GM19452 (cell line): ENCODE measurements around the gene PLCB1.
"Not testable (repeated sequence)": the region's sequence is repeated elsewhere in the genome, so short reads cannot be mapped to it uniquely, and the experiment has no call there.

Experiments
- ATAC-seq: cut with Tn5 transposase; IDR thresholded peaks from one replicate; pipeline ENCODE4 v1.9.1; 2021; ENCODE audit not compliant: unreplicated experiment

The PLCB1 gene

DNA sequence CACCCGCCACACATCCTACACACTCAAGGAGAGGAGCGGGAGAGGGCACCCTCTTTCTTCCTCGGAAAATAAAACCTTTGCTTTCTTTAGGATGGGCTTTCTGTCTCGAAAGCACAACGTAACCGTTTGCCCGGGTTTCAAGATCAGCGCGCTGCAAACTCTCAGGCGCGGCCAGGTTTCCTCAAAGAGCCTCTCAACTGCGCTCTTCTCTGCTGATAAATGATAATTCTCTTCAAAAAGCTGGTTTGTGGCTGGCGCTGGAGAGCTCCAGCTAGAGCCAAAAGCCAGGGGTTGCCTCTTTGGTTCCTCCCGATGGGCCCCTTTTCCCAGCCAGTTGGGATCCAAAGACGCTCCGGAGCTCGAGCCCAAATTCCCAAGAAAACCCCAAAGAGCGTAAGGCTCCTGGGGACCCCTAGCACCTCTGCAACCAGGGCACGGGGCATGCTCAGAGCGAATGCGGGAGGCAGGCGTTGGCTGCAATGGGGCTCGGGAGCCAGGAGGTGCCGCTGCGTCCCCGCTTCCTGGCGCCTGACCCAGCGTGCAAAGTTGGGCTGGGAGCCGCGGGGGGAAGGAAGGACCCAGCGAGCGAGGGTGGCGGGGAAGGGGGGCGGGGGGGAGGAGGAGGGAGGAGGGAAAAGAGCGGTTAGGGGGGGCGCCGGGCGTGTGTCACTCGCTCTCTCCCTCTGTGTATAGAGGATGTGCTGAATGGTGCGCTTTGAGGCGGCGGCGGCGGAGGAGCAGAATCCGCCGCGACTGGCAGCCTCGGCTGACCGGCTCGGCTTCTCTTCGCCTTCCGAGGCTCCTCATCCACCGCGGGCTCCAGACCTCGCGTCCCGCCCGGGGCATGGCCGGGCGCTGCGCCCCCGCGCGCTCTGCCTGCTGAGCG is at the start of gene PLCB1:
Gene PLCB1 (plus strand): TSS at position 669 of the 886 bp plus-strand sequence. CDS start 386 bp downstream, outside the sequence.
- peak; percentile 69 for ATAC-seq

DNA sequence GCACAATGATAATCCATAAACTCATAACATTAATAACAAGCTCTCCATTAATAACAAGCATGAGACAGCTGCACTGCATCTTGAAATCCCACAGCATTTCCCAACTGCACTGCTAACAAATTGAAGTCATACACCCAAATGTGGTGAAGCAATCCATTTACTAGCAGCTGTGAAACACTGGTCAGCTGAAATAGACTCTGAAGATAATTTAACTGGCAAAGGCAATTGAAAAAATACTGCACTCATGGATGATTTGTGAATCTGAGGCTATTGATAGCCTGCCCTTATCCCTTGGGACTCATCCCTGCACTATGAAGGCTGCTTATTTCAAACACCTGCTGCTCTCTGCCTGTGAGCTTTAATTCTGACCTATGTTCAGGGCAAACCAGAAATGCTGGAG is 49.1 kb upstream of the PLCB1 start:
- no peak for ATAC-seq

GRCh38 chr20:8089668-8090067 is 42.4 kb upstream of the PLCB1 start:
- ATAC-seq, result no peak

DNA sequence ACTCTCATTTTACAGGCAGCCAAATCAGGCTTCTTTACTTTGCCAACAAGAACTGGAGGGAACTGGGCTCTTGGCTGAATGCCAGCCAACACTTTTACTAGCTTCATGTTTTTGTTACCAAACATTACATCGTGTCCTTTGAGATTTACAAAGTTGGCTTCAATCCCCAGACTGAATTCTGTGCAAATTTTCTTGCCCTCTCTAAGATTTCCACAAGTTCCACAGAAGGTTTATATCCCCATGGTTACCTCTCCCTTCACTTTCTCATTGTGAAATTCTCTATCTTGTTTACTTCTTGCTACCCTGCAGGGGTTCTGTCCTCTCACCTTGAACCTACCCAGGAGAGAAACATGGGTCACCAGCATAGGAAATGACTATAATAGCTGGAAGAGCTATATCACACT is 37.6 kb upstream of the PLCB1 start:
- ATAC-seq, result no peak

DNA sequence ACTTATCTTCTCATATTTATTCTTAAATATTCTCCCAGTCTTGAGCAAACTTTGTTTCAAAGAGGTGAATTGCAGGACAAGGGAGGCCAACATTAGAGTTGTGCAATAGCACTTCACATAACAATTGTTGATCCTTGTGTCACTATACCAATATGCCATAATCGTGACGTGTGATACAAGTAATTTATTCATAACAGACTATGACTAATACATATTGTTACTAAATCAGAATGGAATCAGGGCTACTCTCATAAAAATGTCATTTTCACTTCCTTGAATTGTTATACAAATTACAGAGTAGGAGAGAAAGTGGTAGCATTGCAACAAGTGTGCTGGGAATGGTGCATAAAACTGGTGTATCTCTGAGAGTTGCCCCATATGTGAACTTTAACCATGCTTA is 37.2 kb upstream of the PLCB1 start:
- ATAC-seq, result no peak

DNA sequence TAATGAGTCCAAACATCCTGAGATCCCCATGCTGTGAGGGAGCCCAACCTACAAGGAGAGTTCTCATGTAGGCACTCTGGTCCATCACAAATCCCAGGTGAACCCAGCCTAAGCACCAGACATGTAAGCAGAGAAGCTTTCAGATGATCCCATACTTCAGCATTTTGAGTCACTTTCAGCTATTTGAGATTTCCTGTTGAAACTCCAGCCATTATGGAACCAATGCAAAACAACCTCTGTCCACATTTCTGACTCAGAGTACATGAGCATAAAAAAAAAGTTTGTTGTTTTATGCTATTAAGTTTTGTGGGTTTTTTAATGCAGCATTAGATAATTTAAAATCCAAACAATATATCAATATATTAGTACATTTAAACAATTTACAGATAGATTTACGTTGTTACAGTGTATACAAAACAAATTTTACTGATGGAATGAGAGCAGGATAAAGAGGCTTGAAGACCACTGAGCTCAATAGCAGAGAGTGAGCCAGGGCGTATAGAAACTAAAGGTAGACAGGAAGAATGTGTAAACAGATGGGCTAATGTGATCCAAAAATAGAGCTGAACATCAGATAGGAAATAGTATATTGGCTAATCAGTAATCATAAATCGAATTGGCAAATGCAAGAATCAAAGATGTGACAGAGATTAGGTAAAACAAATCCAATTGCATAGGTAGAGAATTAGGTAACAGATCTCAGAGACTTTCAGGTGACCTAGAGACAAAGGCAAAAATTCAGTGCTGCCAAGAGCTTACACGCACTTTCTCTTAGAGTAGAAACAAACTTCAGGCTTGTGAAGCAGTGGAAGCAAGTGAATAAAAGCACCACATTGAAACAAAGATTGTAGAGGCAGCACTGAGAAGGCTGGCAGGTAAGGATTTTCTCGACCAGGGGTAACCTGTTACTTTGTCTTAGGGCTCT is 36.2 kb upstream of the PLCB1 start:
- no peak for ATAC-seq

DNA sequence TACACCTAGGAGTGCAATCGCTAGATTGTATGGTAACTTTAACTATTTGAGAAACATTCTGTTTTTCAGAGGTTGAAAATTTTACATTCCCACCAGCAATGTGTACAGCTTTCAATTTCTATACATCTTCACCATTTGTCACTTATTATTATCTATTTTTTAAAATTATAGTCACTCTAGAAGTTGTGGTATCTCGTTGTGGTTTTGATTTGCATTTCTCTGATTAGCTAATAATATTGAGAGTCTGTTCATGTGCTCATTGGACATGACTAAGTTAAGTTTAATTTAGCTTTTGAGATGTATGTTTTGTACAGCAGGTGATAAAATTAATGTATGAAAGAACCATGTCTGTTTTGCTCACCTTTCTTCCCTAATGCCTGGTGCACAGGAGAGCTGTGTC is 34.8 kb upstream of the PLCB1 start:
- no peak for ATAC-seq

DNA sequence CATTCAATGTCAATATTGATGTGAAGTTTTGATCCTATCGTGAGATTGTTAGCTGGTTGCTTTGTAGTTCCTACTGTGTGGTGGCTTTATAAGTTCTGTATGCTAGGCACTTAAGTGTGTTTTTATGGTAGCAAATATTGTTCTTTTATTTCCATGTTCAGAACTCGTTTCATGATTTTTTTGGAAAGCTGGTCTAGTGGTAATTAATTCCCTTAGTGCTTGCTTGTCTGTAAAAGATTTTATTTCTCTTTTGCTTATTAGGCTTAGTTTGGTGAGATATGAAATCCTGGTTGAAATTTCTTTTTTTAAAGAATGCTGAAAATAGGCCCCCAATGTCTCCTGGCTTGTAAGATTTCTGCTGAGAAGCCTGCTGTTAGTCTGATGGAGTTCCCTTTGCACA is 27.8 kb upstream of the PLCB1 start:
- no peak for ATAC-seq

DNA sequence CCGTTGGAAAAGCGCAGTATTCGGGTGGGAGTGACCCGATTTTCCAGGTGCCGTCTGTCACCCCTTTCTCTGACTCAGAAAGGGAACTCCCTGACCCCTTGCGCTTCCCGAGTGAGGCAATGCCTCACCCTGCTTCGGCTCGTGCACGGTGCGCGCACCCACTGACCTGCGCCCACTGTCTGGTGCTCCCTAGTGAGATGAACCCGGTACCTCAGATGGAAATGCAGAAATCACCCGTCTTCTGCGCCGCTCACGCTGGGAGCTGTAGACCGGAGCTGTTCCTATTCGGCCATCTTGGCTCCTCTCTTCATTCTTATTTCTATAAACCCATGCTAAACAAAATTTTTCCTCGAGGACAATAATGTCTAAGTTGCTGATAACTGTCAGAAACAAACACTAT is 17.5 kb upstream of the PLCB1 start:
- ATAC-seq, result not testable (repeated sequence)

DNA sequence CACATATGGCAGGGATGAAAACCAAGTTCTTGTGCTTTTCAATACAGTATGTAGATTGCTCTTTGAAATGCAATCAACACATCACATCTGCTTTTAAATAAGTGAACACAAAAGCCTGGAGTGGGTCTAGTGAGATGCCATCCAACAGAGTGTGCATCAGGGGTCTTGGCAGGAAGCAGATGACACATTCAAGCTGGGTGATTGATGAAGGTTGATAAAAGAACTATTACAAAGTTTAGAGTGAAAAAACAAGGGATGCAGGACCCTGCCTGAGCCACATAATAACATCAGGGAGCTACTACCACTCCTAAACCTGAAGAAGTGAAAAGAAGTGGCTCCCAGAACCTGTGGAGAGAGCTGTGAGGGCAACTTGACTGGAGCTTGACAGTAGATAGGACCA is 16.6 kb upstream of the PLCB1 start:
- no peak for ATAC-seq

- no peak for ATAC-seq
These were observed 15.8 kb upstream of the PLCB1 start for GRCh38 chr20:8116067-8116811.

- no peak for ATAC-seq
These were observed 14.4 kb upstream of the PLCB1 start for GRCh38 chr20:8117636-8118035.

GRCh38 chr20:8118039-8118438 is 14.0 kb upstream of the PLCB1 start:
- ATAC-seq, result no peak

DNA sequence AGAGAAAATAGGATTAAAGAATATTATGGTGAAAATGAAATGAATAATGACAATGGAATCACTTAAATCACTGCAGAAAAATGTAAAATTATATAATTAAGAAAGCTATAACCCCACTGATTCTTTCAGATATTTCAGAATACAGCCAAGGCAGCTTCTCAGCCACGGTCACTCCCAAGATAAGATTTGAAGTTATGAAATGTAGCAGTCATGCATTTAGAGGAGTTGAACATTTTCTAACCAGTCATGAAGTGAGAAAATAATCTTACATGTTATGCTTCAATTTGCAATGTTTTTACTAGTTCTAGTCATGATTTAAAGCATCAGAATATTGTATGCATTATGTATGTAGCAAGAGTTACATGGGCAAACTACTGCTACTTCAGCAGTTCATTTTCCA is 13.3 kb upstream of the PLCB1 start:
- no peak for ATAC-seq

DNA sequence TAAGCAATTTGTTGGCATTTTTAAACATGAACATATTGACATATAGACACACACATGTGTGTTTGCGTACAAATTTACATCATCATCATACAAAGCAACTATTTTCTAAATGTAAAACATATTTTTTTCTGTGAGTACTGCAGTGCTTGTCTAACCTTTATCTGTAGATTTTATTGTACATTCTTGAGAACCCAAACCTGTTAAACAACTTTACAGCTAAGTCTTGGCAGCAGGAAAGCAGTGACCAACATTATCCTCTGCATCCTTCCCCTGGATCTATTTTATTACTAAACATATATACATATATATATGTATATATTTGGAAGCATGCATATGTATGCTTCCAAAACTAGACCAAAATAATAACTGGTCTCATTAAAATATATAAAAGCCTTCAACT is 10.4 kb upstream of the PLCB1 start:
- no peak for ATAC-seq

- no peak for ATAC-seq
These were observed 7.4 kb upstream of the PLCB1 start for GRCh38 chr20:8124639-8125038.

DNA sequence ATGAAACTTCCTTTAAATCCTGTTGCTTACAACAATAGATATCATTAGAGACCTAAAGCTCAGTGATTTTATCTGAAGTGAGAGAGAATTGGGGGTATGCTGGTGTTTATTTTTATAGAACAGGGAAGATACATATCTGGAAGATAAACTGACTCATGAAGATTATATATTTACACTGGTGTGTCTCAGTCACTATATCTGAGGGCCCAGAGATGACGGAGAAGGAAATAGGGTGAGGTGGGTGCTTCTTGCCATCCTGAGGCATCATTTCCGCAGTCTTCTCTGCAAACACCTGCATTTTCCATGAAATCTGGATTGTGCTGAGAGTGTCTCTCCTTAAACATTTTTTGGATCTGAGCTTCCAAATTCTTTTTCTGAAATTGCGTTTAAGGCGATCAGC is 5.9 kb upstream of the PLCB1 start:
- ATAC-seq, result no peak

GRCh38 chr20:8126841-8127378 is 5.2 kb upstream of the PLCB1 start:
- ATAC-seq, result no peak

DNA sequence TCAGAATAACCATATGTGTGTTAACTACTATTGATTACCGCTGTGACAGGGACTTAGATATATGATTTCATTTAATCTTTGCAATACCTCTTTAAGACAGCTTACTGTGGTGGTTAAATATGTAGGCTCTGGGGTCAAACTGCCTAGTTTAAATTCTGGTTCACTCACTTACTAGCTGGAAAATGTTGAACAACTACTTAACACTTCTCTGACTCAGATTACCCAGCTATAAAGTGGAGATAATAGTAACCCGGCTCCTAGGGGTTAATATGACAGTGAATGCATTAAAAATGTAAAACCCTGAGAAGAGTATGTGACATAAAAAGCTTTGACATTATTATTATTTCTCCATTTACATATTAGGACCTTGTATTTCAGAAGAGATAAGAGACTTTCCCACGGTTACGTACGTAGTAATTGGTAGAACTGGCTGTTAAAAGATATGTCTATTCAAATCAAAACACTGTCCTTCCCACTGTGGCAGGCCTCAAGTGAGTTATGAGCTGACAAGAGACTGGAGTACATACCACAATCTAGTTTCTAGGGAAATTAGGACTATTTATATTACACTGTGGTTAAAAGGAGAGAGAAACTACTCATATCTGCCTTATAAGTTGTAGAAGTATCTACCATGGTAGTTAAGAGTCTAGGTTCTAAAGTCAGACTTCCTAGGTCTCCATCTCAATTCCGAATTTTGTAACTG is 4.4 kb upstream of the PLCB1 start:
- ATAC-seq, result peak; percentile 74

GRCh38 chr20:8128291-8129060 is 3.6 kb upstream of the PLCB1 start:
- no peak for ATAC-seq
